Esophagus muscularis mucosa (tissue), 4 donors: ENCODE measurements around the gene METTL26. TPM values are rescaled to one million over a fixed set of nuclear protein-coding genes. Genes with fewer than 3 reads are reported as not detected.
A peak's percentile ranks its signal among the peaks of the same experiment; 100 is the strongest.

Experiments
- DNase-seq: peaks from one replicate; pipeline ENCODE4 v3.0.0-alpha.2; 2017; ENCODE audit errors: extremely low spot score
- H3K27ac ChIP-seq, 4 donors: fragments of 200-600 bp; sonication (generic); replicated peaks in 1 of 4; 1 replicate in 3 of 4; 2 replicates in 1 of 4; pipeline ENCODE4 v1.5.1; 2016 to 2019; ENCODE audit warnings: mild to moderate bottlenecking in 1 of 4
- H3K27me3 ChIP-seq, 4 donors: fragments of 200-600 bp; sonication (generic); one replicate each; pipeline versions ENCODE4 v1.5.1 to v1.6.0; 2016 to 2019
- H3K36me3 ChIP-seq, 4 donors: fragments of 200-600 bp; sonication (generic); one replicate each; pipeline ENCODE4 v1.5.1; 2016 to 2019
- H3K4me1 ChIP-seq, 4 donors: fragments of 200-600 bp; sonication (generic); one replicate each; pipeline ENCODE4 v1.5.1; 2016 to 2019
- H3K4me3 ChIP-seq, 4 donors: fragments of 200-600 bp; sonication (generic); 1 replicate in 2 of 4; 2 replicates in 2 of 4; pipeline ENCODE4 v1.5.1; 2016 to 2019; ENCODE audit warnings: mild to moderate bottlenecking in 4 of 4, moderate library complexity in 1 of 4
- H3K9me3 ChIP-seq, 4 donors: fragments of 200-600 bp; sonication (generic); 1 replicate in 3 of 4; 2 replicates in 1 of 4; pipeline ENCODE4 v1.5.1; 2016 to 2019
- EP300 ChIP-seq: sonication (generic); formaldehyde crosslinking; IDR thresholded peaks from one replicate; pipeline ENCODE4 v1.6.1; 2017; ENCODE audit warnings: antibody characterized with exemption
- POLR2A ChIP-seq: fragments of 450-650 bp; IDR thresholded peaks from one replicate; pipeline ENCODE4 v1.6.1; 2017; ENCODE audit warnings: antibody characterized with exemption, moderate library complexity, mild to moderate bottlenecking, low read depth
- POLR2AphosphoS5 ChIP-seq, 2 donors: sonication (generic); formaldehyde crosslinking; IDR thresholded peaks; one replicate each; pipeline ENCODE4 v1.6.1; 2017; ENCODE audit warnings: antibody characterized with exemption in 2 of 2
- whole genome bisulfite sequencing: methylation state at CpG from one replicate; pipeline ENCODE4 v1.1.5; 2018; 5-methylcytosine and 5-hydroxymethylcytosine counted together
- intact Hi-C: fragments of 100-400 bp; cut with DNase I; formaldehyde crosslinking; loops from one replicate; pipeline ENCODE4 v1.15.1; 2023
- total RNA-seq, 4 donors: library from RNA; depleted of rRNA; stranded (reverse); fragments of >200 nt; gene quantifications; one replicate each; pipeline versions ENCODE4 v1.1.0 to v1.2.1, GENCODE V29; 2016
- TF ChIP-seq, protein P1 (sequence below), 3 experiments: fragments of 200-600 bp in 2 of 3; fragments of 450-650 bp in 1 of 3; sonication (generic) in 2 of 3; IDR thresholded peaks; one replicate each; pipeline ENCODE4 v1.5.1; 2017 to 2019; ENCODE audit warnings: antibody characterized with exemption in 3 of 3, mild to moderate bottlenecking in 2 of 3, moderate library complexity in 1 of 3

The METTL26 gene
- total RNA-seq, 4 donors from 2014 or later: 129 to 166 (median 142) TPM

DNA sequence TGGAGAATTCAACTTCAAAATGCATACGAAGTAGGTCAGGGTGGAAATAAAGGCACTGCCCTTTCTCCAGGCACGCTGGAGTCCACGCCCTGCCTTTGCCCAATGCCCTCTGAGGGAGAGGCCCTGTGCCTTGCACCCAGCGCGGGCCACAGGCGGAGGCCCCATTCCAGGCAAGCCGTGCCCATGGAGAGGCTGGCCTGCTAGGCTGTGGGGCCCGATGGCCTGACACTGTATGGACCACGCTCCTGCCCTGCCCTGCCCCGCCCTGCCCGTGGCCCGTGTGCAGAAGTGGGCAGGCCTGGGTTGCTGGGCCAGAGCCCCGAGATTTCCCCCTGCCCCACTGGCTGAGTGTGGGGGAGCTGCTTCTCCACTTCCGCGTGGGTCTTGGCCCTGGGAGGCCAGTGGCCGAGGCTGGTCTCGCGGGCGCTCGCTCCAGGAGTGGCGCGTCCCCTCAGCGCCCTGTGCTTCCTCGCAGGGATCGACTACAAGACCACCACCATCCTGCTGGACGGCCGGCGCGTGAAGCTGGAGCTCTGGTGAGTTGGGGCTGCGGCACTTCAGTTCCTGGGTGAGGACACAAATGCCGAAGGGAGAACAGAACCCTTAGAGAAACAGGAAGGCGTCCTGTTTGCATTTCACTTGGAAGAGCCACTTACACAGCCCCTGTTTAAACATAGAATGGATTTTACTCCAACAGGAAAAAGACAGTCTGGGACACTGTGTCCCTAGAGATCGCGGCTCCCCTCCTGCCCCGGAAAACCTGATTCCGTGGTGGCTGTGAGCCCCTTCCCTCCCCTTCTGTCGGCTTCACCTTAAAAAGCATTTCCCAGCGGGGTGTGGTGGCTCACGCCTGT is 19.1 kb downstream of the METTL26 start:
- no peaks in the 10 kb centered on the region for H3K9me3 ChIP-seq
- TF ChIP-seq, protein P1, sequence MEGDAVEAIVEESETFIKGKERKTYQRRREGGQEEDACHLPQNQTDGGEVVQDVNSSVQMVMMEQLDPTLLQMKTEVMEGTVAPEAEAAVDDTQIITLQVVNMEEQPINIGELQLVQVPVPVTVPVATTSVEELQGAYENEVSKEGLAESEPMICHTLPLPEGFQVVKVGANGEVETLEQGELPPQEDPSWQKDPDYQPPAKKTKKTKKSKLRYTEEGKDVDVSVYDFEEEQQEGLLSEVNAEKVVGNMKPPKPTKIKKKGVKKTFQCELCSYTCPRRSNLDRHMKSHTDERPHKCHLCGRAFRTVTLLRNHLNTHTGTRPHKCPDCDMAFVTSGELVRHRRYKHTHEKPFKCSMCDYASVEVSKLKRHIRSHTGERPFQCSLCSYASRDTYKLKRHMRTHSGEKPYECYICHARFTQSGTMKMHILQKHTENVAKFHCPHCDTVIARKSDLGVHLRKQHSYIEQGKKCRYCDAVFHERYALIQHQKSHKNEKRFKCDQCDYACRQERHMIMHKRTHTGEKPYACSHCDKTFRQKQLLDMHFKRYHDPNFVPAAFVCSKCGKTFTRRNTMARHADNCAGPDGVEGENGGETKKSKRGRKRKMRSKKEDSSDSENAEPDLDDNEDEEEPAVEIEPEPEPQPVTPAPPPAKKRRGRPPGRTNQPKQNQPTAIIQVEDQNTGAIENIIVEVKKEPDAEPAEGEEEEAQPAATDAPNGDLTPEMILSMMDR (IDR thresholded peaks at IDR 0.05): no peak
- TF ChIP-seq POLR2A (no peak), POLR2AphosphoS5 (IDR thresholded peaks at IDR 0.05) (no peak), EP300 (no peak)
- intact Hi-C loops: no loop called here
- no peak for DNase-seq
- H3K27me3 ChIP-seq: no peaks in the 10 kb centered on the region
- peaks cover 0 to 34% (median 12%) of the 10 kb centered on the region in 4 donors for H3K36me3 ChIP-seq
- WGBS: 97% methylated on average over 17 of the region's 39 CpGs
- H3K4me3 ChIP-seq: no peak overlapping the region
- peaks cover 0 to 10% (median 6%) of the 10 kb centered on the region in 4 donors for H3K4me1 ChIP-seq
- no peak overlapping the region for H3K27ac ChIP-seq

DNA sequence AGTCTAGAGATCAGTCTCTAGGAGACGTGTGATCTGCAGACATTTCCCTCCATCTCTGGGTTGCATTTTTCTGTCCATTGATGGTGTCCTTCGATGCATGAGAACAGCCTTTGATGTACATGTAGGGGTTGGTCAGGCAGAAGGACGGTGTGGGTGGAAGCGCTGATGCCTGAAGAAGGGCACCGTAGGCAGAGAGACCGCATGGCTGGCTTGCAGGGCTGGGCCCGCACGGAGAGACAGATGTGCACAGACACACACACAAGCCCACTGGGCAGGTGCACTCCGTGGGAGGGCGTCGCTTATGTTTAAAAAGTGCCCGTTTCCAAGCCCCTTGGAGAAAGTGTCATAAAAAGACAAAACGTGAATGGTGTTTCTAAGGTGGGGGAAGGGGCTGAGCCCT is 21.0 kb downstream of the METTL26 start:
- peaks cover 0 to 12% (median 11%) of the 10 kb centered on the region in 4 donors for H3K4me1 ChIP-seq
- H3K4me3 ChIP-seq: no peak overlapping the region
- no peaks in the 10 kb centered on the region for H3K9me3 ChIP-seq
- TF ChIP-seq POLR2AphosphoS5 (IDR thresholded peaks at IDR 0.05) (no peak), EP300 (no peak), POLR2A (no peak)
- TF ChIP-seq, protein P1 (IDR thresholded peaks at IDR 0.05): no peak
- H3K27ac ChIP-seq: no peak overlapping the region
- H3K36me3 ChIP-seq: peaks cover 0 to 25% (median 10%) of the 10 kb centered on the region in 4 donors
- 95% methylated on average over 13 of the region's 13 CpGs for WGBS
- no peaks in the 10 kb centered on the region for H3K27me3 ChIP-seq
- no peak for DNase-seq
- intact Hi-C loops: no loop called here

DNA sequence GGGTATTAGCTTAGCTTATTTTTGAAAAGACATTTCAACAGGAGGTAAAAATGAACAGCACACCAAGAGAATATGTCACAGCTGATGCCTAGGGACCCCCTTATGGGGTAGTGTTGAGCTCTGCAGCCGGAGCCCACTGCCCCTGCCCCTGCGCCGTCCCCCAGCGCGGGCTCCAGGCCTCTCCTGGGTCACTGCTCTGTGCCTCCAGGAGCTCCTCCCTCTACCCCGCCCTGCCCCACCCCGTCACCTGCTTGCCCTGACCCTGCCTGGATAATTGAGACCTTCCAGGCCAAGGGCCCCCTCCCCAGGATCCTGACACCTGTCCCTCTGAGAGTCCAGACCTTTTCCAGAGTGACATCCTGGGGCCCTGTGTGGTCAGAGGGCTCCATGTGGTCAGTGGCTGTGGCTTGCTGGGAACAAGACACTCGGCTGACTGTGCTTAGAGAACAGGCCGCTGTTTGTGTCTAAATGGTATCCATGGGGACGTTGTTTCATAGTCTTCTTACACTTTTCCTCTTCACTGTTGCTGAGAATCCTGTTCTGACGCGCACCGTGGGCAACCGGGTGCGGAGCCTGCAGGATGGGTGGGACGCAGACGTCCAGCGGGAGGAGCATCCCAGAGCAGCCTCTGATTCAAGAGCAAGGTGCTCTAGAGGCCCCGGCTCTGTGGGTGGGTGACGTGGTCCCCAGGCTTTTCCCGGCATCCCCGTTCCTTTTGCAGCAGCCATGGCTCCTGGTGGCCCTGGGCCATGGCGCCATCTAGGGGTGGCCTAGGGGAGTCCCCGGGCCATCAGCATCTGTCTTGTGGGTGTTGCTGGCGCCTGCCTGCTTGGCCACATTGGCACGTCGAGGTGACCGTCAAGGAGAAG is 25.4 kb downstream of the METTL26 start:
- intact Hi-C loops: no loop called here
- H3K4me1 ChIP-seq: peaks cover 0 to 14% (median 11%) of the 10 kb centered on the region in 4 donors
- H3K4me3 ChIP-seq: no peak overlapping the region
- 68% methylated on average over 20 of the region's 28 CpGs for WGBS
- TF ChIP-seq POLR2AphosphoS5 (IDR thresholded peaks at IDR 0.05): no peak
- TF ChIP-seq, protein P1 (IDR thresholded peaks at IDR 0.05): peak; percentile 47 to 76 (median 57)
- peaks cover 0 to 4% (median 0%) of the 10 kb centered on the region in 4 donors for H3K36me3 ChIP-seq
- no peaks in the 10 kb centered on the region for H3K27me3 ChIP-seq
- no peak overlapping the region for H3K27ac ChIP-seq
- H3K9me3 ChIP-seq: no peaks in the 10 kb centered on the region
- DNase-seq: no peak

- 87% methylated on average over 7 of the region's 14 CpGs for WGBS
- H3K4me3 ChIP-seq: no peak overlapping the region
- peaks cover 0 to 4% (median 0%) of the 10 kb centered on the region in 4 donors for H3K36me3 ChIP-seq
- H3K9me3 ChIP-seq: no peaks in the 10 kb centered on the region
- no peak overlapping the region for H3K27ac ChIP-seq
- no peaks in the 10 kb centered on the region for H3K27me3 ChIP-seq
- intact Hi-C loops: no loop called here
- H3K4me1 ChIP-seq: peaks cover 0 to 14% (median 11%) of the 10 kb centered on the region in 4 donors
- TF ChIP-seq POLR2A: no peak
- TF ChIP-seq EP300: no peak
- TF ChIP-seq, protein P1 (IDR thresholded peaks at IDR 0.05): no peak
- no peak for TF ChIP-seq POLR2AphosphoS5 (IDR thresholded peaks at IDR 0.05)
- no peak for DNase-seq
Observed at GRCh38 chr16:609984-610383, 26.1 kb downstream of the METTL26 start.
